A172 (cell line): ENCODE data around the gene JAG1. TPM values are rescaled to one million over a fixed set of nuclear protein-coding genes. Genes with fewer than 3 reads are reported as not detected.

ENCODE experiments used
- total RNA-seq: library from RNA; depleted of rRNA; stranded (reverse); fragments of >200 nt; shearing (Covaris generic); gene quantifications from 2 replicates; pipeline ENCODE4 v1.2.3, GENCODE V29; 2014; rRNA removed

Gene JAG1
- total RNA-seq, 1 experiment from 2014 or later, result 9.4 TPM

Other genes starting within 250 kb of the JAG1 start
- gene MKKS, start 239.8 kb downstream of the JAG1 start, total RNA-seq, result 9.8 and 11.2 TPM in 2 replicates
- 5.7 and 5.9 TPM in 2 replicates for gene SLX4IP, start 238.7 kb downstream of the JAG1 start, total RNA-seq